HepG2 (cell line): ENCODE results near the gene NPTXR. TPM values are rescaled to one million over a fixed set of nuclear protein-coding genes. Genes with fewer than 3 reads are reported as not detected.

Experiments used
- ATF7 ChIP-seq, 2 experiments: fragments of 450-650 bp in 1 of 2; sonication (generic) in 1 of 2; formaldehyde crosslinking in 1 of 2; IDR thresholded peaks; 2 replicates each; pipeline versions ENCODE4 v1.4.0 to v1.6.1; 2016 to 2020; ENCODE audit warnings: antibody characterized with exemption in 1 of 2, mild to moderate bottlenecking in 1 of 2, missing genetic modification reagents in 1 of 2
- FOXO1 ChIP-seq: sonication (generic); formaldehyde crosslinking; IDR thresholded peaks from 2 replicates; pipeline ENCODE4 v1.4.0; 2020; ENCODE audit warnings: missing genetic modification reagents
- HNF4G ChIP-seq, 2 experiments: sonication (generic) in 1 of 2; formaldehyde crosslinking in 1 of 2; IDR thresholded peaks; 2 replicates each; pipeline versions ENCODE4 v1.4.0 to v1.6.1; 2011 to 2020; ENCODE audit warnings: borderline replicate concordance in 2 of 2, low read depth in 2 of 2, mild to moderate bottlenecking in 2 of 2, low read length in 1 of 2, missing genetic modification reagents in 1 of 2, moderate library complexity in 1 of 2
- HOXA9 ChIP-seq: sonication (generic); formaldehyde crosslinking; IDR thresholded peaks from 2 replicates; pipeline ENCODE4 v1.8.1; 2022; ENCODE audit warnings: missing genetic modification reagents, mild to moderate bottlenecking, moderate library complexity, borderline replicate concordance
- IRF9 ChIP-seq: sonication (generic); formaldehyde crosslinking; IDR thresholded peaks from 2 replicates; pipeline ENCODE4 v1.8.0; 2022; ENCODE audit warnings: missing genetic modification reagents, mild to moderate bottlenecking, borderline replicate concordance
- RAD21 ChIP-seq: fragments of 450-650 bp; formaldehyde crosslinking; IDR thresholded peaks from 2 replicates; pipeline ENCODE4 v1.5.0; 2020; ENCODE audit warnings: mild to moderate bottlenecking
- SAP130 ChIP-seq: IDR thresholded peaks from 2 replicates; pipeline ENCODE4 v1.6.1; 2016; ENCODE audit warnings: low read depth
- SKI ChIP-seq: fragments of 450-650 bp; IDR thresholded peaks from one replicate; pipeline ENCODE4 v1.6.1; 2018; ENCODE audit warnings: mild to moderate bottlenecking; ENCODE audit not compliant: partially characterized antibody
- TFDP2 ChIP-seq: sonication (generic); formaldehyde crosslinking; IDR thresholded peaks from 2 replicates; pipeline ENCODE4 v1.4.0; 2020; ENCODE audit warnings: missing genetic modification reagents
- TFE3 ChIP-seq: IDR thresholded peaks from 2 replicates; pipeline ENCODE4 v1.6.1; 2016
- THAP11 ChIP-seq: IDR thresholded peaks from 2 replicates; pipeline ENCODE4 v1.6.1; 2016; ENCODE audit warnings: missing biosample characterization, missing genetic modification reagents
- ZNF496 ChIP-seq: sonication (generic); formaldehyde crosslinking; IDR thresholded peaks from 2 replicates; pipeline ENCODE4 v1.8.1; 2023; ENCODE audit warnings: mild to moderate bottlenecking, moderate library complexity, missing genetic modification reagents; ENCODE audit not compliant: insufficient replicate concordance
- ZNF557 ChIP-seq: sonication (generic); formaldehyde crosslinking; IDR thresholded peaks from 2 replicates; pipeline ENCODE4 v1.4.0; 2020; ENCODE audit warnings: missing genetic modification reagents
- ZNF687 ChIP-seq: sonication (generic); formaldehyde crosslinking; IDR thresholded peaks from 2 replicates; pipeline ENCODE4 v1.5.1; 2020; ENCODE audit warnings: mild to moderate bottlenecking, missing genetic modification reagents, moderate library complexity
- ZNF800 ChIP-seq: sonication (generic); formaldehyde crosslinking; IDR thresholded peaks from 2 replicates; pipeline ENCODE4 v1.4.0; 2020; ENCODE audit warnings: missing genetic modification reagents
- ZNF883 ChIP-seq: sonication (generic); formaldehyde crosslinking; IDR thresholded peaks from 2 replicates; pipeline ENCODE4 v1.5.1; 2020; ENCODE audit warnings: mild to moderate bottlenecking, missing genetic modification reagents; ENCODE audit errors: not compliant biosample characterization
- polyA plus RNA-seq, 8 experiments: library from polyadenylated mRNA; depleted of rRNA in 3 of 8; stranded (reverse) in 7 of 8; unstranded in 1 of 8; fragments of >200 nt; fragmentation: Illumina TruSeq in 4 of 8; extraction: Trizol in 4 of 8; gene quantifications; 2 replicates each; pipeline versions ENCODE4 v1.2.1 to v1.2.3, GENCODE V29; 2011 to 2016; ENCODE audit warnings: low read depth in 4 of 8, missing spikeins in 1 of 8, mixed read lengths in 1 of 8; ENCODE audit not compliant: insufficient read depth in 1 of 8
- total RNA-seq, 5 experiments: library from RNA; depleted of rRNA; stranded (reverse); fragments of >200 nt; fragmentation: Illumina TruSeq; extraction: Trizol; gene quantifications; 2 replicates each; pipeline ENCODE4 v1.2.3, GENCODE V29; 2016; ENCODE audit warnings: low read depth in 1 of 5
- TF ChIP-seq, protein P1 (sequence below): IDR thresholded peaks from 2 replicates; pipeline ENCODE4 v1.6.1; 2012; ENCODE audit warnings: inconsistent platforms

The NPTXR gene
- total and polyA plus RNA-seq, 2 of the 13 experiments (the other 11 are each of a cell fraction or from before 2014, with no cell fraction given): 2.6 to 4.8 TPM

DNA sequence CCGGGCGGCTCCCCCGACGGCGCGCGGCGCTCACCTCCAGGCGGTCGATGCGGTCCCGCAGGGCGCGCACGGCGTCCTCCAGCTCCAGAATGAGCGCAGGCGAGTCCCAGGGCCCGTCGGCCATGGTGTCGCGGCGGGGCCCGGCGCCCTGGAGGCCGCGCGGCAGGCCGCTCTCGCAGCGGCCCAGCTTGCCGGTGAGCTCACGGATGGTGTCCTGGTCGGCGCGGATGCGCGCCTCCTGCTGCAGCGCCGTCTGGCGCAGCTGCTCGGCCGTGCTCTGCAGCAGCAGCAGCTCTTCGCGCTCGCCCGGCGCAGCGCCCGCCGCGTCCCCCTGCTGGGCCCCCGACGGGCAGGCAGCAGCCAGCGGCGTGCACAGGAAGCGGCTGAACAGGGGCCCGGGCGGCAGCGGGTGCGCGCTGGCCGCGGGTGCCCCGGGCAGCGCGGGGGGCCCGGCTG lies 599 bp downstream of the NPTXR start (continued):
- TF ChIP-seq ZNF687 (CRISPR knock-in tag): peak; percentile 65
- TF ChIP-seq TFDP2: no peak; the same call in 1 of the 2 replicates
- TF ChIP-seq, protein P1, sequence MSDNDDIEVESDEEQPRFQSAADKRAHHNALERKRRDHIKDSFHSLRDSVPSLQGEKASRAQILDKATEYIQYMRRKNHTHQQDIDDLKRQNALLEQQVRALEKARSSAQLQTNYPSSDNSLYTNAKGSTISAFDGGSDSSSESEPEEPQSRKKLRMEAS: 0 out of 2 replicates have a peak, but pooled peaks have one; percentile 45
- no peak for TF ChIP-seq TFE3
- peak; percentile 75 for TF ChIP-seq HOXA9 (CRISPR knock-in tag)
- TF ChIP-seq THAP11: peak; percentile 26; the same call in 1 of the 2 replicates
- peak; percentile 81 for TF ChIP-seq SKI
- TF ChIP-seq ZNF496 (CRISPR knock-in tag): no peak
- TF ChIP-seq FOXO1 (CRISPR knock-in tag): peak; percentile 13; the same call in 1 of the 2 replicates
- TF ChIP-seq HNF4G (IDR thresholded peaks at IDR 0.05; ENCODE audit: borderline replicate concordance, low read depth, low read length): peak; percentile 10; the same call in 1 of the 2 replicates
- TF ChIP-seq HNF4G (CRISPR knock-in tag; IDR thresholded peaks at IDR 0.05; ENCODE audit: borderline replicate concordance, low read depth): no peak
- no peak for TF ChIP-seq ZNF557
- TF ChIP-seq IRF9 (CRISPR knock-in tag): 0 out of 2 replicates have a peak, but pooled peaks have one; percentile 44
- peak; percentile 89; the same call in 1 of the 2 replicates for TF ChIP-seq ZNF800
- peak; percentile 82 for TF ChIP-seq RAD21
- TF ChIP-seq SAP130 (CRISPR knock-in tag): peak; percentile 60
- no peak for TF ChIP-seq ATF7 (IDR thresholded peaks at IDR 0.05)
- no peak for TF ChIP-seq ATF7 (CRISPR knock-in tag; IDR thresholded peaks at IDR 0.05)
- peak; percentile 15 for TF ChIP-seq ZNF883
